Measurements from ENCODE around the gene CTNND2.

CTNND2 gene

GRCh38 chr5:10949856-10950630 lies 954.2 kb downstream of the CTNND2 start:
- no peak for DNase-seq

- no peak for DNase-seq
Measured at GRCh38 chr5:10946050-10946449, 958.2 kb downstream of the CTNND2 start.

GRCh38 chr5:10941900-10942299 lies 962.3 kb downstream of the CTNND2 start:
- DNase-seq, result no peak

DNA sequence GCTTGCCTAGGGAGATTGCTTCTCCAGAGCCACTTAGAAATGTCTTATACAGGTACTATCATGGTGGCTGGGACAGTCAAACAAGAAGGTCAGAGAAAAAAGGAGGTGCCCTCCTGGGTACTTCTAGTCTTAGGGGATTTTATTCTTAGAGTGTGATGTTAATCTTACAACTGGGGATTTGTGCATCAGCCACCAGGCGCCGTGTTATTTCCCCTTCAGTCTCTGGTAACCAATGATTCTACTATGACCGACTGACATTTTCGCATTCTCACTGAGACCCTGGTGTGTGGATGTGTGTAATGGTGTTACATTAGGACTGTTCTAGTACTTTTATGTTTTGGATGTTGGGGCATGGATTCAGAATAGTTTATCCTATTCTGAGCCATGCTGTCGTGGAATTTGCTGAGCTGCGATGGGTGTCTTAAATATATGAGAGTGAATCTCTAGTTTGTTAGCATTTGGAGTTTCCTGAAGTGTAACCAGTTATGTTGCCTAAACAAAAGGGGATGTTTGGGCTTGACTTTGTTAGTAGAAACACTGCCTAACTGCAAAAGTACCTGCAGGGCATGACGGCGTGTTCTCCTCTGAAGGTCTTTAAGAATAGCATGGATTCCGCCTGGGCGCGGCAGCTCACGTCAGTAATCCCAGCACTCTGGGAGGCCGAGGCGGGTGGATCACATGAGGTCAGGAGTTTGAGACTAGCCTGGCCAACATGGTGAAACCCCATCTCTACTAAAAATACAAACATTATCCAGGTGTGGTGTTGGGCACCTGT lies 968.0 kb downstream of the CTNND2 start:
- DNase-seq, result no peak

DNA sequence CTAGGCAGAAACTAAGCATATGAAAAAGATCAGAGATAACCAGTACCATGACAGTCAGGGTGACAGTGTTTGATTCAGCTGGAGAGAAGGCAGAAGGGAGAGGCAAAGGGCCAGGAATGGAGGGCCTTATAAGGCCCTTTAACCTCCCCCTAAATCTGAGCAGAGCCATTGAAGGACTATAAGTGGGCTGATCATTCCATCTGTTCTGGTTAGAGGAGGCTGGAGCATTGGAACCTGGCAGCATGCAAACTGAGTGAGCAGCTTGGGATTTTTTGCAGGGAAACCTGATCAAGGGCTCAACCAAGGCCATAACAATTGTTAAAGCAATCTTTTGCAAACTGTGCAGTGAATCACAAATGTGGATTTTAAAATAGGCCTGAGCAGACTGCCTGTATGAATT lies 968.7 kb downstream of the CTNND2 start:
- no peak for DNase-seq

DNA sequence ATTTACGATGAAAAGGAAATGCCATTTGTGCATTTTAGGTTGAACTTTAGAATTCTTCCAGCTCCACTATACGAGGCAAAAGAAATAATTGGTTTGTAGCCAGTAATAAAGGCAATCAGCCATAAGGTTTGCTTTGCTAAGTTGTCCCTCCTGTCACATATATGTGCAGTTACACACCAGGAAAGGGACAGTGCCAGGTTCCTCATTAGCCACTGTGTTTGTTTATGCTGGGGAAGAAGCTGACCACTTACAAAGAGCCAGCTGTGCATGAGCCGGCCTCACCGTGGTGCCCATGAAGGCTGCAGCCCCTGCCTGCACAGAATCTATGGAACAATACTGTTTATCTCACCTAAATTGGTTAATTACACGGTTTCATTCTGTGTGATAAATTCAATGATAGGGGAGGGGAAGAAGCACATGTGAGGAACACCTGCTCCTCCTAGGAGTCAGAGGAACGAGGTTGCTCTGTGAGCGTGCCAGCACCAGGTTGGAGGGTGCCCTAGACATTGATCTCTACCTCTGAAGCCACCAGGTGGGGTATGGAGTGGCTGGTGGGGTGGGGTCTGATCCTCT lies 969.4 kb downstream of the CTNND2 start:
- DNase-seq, result no peak

- no peak for DNase-seq
Measured at GRCh38 chr5:10933121-10933520, 971.1 kb downstream of the CTNND2 start.

GRCh38 chr5:10932426-10932825 lies 971.8 kb downstream of the CTNND2 start:
- DNase-seq, result no peak

GRCh38 chr5:10927608-10928007 lies 976.6 kb downstream of the CTNND2 start:
- no peak for DNase-seq

DNA sequence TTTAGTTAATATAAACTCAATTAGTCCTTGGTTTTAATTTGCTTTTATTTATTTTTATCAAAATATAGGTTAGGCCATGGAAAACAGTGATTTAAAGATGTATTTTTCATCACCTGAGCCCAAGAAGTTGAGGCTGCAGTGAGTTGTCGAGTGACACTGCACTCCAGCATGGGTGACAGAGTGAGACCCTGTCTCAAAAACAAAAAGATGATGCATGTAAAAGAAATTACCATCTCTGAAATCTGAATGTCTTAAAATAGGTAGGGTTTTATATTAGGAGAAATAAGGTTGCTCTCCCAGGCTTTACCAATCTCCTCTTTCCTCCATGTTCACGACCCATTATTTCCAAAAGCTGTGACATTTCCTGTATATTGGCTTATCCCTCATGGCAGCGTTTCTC lies 980.9 kb downstream of the CTNND2 start:
- no peak for DNase-seq

All from midbrain (tissue), 1 donor.